MV-4-11 (cell line): ENCODE results near the gene OR5K2.

Experiments
- DNase-seq: peaks from one replicate; lab custom pipeline; 2025; lab: John Stamatoyannopoulos, UW

The OR5K2 gene

DNA sequence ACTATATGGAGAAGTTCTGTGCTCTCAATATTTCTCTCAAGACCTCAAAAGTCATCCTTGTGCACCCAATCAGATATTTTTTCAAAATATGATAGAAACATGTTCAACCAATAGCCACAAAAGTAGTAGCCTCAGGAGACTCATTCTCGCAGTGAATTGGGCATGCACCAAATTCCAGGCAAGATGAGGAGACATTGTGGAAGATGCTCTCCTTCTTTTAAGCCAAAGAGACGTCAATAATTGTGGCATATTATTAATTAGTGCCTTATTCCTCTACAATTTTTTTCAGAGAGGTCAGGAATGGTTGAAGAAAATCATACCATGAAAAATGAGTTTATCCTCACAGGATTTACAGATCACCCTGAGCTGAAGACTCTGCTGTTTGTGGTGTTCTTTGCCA is at the start of gene OR5K2:
TSS of gene OR5K2 (plus strand) at position 301 of the 400 bp plus-strand sequence. CDS start at position 301, 0 bp downstream.
- DNase-seq, result no peak

DNA sequence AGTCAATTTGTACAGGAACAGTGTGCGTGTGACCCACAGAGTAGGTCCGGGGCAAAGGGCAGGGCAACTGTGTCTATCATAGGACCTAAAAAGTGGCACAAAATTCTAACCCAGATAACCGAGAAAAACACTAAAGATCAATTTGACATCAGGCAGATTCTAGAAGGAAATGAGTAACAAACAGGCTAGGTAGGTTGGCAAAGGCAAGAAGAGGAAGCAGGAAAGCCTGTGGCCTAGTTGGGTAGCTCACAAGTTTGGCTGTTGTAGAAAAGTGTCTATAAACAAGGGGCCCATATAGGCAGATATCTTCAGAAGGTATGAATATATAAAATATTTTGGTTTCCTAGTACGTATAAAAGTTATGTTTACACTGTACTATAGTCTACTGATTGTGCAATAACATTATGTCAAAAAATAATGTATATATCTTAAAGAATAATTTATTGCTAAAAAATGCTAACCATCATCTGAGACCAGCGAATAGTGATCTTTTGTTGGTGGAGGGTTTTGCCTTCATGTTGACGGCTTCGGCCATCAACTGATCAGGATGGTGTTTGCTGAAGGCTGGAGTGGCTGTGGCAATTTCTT is 47.8 kb upstream of the OR5K2 start:
- DNase-seq, result peak; percentile 68

DNA sequence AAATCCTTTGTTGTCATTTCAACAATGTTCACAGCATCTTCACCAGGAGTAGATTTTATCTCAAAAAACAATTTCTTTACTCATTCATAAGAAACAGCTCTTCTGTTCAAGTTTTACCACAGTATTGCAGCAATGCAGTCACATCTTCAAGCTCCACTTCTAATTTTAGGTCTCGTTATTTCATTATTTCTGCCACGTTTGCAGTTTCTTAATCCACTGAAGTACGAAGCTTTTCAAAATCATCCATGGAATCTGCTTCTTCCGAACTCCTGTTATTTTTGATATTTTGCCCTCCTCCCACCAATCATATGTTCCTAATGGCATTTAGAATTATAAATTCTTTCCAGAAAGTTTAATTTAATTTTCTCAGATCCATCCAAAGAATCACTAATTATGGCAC is 47.1 kb upstream of the OR5K2 start:
- no peak for DNase-seq

DNA sequence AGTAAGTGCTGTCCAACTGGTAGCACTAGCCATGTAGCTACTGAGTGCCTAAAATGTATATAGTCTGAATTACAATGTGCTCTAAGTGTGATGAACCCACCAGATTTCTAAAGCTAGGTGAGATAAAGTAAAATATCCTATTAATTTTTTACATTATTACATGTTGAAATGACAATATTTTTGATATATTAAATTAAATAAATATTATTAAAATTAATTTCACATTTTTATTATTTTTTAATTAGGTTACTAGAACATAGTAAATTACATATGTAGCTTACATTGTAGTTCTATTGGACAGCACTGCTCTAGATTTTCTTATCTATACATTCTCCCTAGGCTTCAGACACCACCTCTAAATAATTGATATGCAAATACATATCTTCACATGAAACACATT is 43.7 kb upstream of the OR5K2 start:
- no peak for DNase-seq

DNA sequence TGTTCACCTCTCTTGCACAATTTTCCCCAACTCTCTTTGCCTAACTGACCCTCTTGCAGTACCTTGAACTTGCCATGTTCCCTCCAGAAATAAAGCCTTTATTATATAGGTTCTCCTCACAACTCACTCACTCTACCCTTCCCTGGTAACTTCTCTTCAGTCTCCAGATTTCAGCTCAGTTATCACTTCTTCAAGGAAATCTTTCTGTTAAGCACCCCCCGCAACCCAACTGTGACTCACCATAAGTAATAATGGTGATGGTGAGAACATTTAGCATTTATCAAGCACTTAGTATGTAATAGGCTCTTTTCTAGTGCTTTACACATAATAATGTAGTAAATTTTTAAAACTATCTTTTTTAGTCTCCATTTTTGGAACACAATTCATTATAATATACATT is 42.6 kb upstream of the OR5K2 start:
- peak; percentile 58 for DNase-seq

DNA sequence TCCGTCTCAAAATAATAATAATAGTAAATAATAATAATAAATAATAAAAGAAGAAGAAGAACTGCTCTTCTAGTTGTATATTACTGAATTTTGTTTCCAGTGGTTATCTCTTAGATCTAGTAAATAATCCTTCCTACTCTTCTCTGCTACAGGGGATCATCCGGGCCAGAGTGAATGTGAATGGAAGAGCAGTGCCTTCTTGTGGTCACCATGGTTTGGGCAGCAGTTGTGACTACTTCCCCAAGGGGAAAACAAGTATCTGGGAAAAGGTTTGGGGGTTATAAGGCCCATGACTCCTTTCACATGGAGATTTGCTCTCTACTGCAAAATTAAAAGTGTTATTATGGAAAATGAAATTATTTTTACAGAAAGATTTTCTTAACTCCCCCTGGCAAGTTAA is 39.9 kb upstream of the OR5K2 start:
- DNase-seq, result no peak

DNA sequence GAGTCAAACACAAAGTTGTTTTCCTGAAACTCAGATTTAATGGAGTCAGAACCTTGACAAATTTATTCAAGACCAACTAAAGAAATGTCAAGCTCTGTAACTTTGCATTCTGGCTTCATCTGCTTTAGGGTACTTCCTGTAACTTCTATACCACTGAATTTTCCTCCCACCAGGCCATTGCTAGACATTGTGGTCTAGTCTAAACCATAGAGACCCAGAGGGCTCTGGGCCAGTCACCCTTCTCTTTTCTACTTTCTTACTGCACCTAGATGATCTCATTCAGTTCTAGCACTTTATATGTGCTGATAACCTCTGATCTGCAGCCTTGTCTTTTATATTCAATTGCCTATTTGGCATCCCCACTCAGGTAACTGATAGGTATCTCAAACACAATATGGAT is 37.3 kb upstream of the OR5K2 start:
- peak; percentile 45 for DNase-seq

DNA sequence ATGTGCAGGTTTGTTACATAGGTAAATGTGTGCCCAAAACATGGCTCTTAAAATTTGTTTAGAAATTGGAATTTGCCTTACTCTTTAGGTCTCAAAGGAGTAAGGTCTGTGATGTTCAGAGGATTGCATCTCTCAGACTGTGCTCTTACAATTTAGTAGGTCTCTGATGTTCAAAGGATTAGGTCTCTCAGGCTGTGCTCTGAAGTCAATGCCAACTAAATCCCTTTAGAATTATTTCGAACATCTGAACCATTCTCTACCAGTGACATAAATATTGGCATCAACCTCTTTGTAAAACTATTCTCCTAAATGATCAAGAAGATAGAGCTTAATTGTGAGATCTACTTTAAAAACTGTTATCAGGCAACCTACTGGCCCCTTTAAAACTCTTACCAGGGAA is 34.6 kb upstream of the OR5K2 start, which contains the start of gene OR5K1:
TSS of gene OR5K1 (plus strand) at position 301 of the 400 bp plus-strand sequence. CDS start 6,376 bp downstream, outside the sequence.
- DNase-seq, result no peak

DNA sequence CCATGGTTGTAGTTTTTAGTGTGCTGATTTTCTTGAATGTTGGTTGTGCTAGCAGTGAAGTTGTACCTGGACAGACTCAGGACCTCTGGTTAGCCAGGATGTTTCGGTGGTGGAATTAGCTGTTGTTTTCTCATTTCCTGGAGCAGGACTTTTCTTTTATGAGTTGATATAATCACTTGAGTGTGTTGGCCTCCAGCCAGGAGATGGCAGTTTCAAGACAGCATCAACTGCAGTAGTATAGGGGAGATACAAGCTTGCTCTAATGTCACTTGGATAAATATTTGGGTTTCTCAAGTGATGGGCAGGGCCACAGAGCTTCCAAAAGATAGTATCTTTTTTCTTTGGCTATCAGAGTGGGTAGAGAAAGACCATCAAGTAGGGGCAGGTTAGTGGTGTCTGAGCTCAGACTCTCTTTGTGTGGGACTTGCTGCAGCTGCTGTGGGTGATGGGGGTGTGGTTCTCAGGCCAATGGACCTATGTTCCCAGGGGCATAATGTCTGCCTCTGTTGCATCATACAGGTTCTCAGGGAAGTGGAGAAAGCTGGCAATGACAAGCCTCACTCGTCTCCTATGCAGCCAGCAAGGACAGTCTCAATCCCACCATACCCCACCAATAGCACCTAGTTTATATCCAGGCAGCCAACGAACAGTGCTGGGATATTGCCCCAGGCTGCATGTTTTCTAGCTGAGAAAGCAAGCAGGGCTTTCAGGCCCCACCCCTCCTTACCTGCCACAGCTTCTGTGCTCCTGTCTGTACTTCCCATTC is 14.6 kb upstream of the OR5K2 start:
- DNase-seq, result no peak

DNA sequence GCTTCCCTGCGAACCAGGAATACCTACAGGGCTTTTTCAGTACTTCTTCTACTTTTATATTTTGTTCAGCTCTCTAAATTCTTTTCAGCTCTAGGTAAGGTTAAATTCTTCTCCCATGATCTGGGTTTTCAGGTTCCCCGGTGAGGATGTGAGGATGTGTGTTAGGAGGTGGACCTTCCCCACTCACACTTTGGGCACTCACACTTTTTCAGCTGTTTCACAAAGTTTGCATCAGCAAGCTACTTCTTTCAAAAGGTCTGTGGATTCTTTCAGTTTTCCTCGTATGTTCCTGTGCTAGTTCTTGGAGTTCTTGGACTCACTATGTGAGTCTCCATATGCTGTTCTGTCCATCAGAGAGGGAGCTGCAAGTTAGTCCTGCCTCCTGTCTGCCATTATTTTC is 13.9 kb upstream of the OR5K2 start:
- no peak for DNase-seq

DNA sequence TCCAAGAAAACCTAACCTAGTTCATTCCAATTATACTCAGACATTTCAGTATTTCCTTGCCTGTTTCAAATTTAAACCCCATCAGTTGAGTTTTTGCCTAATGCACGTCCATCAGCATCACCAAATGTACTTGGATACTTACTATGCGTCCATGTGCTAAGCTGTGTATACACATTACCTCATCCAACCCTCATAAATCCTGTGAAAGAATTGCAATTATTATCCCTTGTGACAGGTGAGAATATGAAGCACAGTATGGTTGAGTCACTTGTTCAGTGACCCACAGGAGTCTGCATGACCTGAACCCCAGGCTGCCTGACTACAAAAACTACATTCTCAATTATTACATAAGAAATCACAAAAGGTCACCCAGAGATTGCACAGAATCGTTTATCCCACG is 2.5 kb downstream of the OR5K2 start:
- no peak for DNase-seq

DNA sequence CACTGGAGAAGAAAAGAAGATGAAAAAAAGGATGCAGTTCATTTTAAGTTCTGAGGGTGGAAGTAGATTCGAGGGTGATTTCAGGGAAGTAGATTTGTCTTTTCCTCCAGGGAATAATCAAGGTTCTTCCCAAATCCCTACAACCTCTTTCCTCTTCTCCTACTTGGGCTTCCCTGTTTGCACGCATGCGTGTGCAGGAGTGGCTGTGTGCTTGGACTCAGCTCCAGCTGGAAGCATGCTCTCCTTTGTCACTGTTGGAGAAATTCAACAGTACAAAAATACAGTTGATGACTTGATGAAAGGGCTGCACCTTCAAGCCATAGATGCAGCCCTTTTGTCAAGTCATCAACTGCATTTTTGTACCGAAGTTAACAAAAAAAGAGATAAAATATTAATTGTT is 3.8 kb downstream of the OR5K2 start:
- no peak for DNase-seq

DNA sequence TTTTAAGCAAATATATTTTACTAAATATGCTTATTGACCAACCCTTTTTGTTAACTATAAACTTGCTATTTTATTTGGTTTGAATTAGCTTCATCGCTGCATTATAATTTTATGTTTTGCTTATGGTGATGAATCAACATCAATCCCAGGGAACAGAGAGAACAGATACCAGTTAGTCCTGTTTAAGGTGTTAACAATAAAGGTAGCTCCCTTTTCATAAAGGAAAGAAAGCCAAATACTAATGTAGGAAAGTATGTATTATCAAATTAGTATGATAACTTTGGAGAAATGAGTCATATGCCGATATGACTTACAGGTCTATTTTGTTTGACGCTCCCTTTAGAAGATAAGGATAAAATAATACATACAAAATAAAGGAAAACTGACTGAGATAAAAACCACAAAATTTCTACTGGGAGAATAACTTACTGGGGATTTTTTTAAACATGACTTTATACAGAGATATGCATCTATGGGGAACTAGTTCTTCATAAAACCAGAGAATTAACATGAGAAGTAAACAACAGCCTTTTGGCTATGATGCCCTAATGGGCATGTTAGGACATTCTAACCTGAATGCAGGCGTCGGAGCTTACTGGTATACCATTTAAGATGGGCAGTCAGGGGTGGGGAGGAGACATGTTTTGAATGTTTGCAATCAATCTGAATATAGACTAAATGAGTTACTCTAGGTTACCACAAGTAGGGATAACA is 4.5 kb downstream of the OR5K2 start:
- no peak for DNase-seq

DNA sequence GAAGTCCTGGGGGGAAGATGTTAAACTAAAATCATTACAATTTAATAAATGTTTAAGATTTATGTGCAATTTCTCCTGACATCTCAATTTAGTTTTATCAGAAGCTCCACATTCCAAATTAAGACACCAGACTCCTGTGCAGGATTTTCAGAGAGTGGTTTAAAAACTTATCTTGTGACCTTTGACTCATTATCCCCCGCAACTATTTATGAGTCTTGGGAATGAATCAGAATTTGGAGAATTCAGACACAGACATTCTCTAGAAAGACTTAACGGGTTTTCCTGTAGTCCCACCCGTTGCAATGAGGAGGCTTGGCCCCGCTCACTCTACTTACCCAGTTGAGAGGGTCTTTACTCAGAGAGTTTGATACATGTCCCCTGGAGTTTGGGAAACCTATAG is 7.1 kb downstream of the OR5K2 start:
- no peak for DNase-seq

DNA sequence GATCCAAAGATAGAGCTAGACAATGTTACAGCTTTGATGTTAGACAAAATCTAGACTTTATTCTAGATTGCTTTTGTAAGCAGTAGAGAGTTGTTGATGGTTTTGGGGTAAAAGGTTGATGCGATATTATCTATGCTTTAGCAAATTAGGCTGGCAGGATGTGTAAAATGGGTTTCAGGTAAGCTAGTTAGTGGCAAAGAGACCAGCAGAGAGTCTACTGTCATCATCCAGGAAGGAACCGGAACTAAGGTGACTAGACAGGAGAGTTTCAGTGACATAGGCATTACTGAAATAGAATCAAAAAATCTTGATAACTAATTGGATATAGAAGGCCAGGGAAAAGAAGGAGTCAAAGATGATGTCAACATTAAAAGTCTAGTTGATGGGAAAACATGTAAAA is 11.1 kb downstream of the OR5K2 start:
- no peak for DNase-seq

DNA sequence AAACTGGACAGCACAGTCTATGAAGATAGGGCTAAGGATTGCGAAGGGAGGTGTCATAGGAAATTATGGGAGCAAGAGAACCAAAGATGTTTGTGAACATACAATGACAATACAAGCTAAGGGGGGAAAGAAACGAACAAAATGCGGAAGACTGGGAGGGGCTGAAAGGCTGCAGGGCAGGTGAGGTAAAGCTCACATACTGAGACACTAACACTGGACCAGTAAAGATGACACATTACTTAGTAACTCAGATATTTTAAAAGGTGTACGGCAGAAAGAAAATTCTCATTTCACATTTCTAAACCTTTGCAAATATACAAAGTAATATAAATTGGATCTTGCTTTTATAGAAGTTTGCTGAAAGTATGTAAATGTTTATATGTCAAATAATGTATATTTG is 15.1 kb downstream of the OR5K2 start:
- DNase-seq, result no peak

DNA sequence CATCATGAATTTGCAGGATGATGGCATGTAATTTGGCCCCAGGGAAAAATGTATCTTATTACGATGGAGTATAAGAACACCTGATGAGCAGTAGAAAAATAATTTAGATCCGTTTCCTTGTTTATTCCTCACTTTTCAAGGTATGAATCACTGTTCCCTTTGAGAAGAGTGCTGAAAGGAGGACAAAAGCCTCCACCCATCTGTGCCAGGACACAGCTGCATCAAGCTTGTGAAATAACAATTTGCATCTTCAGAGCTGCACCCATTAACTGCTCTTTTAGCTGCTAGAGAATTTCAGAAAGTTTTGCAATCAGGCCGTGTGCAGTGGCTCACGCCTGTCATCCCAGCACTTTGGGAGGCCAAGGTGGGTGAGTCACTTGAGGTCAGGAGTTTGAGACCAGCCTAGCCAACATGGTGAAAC is 15.6 kb downstream of the OR5K2 start:
- DNase-seq, result peak; percentile 96

DNA sequence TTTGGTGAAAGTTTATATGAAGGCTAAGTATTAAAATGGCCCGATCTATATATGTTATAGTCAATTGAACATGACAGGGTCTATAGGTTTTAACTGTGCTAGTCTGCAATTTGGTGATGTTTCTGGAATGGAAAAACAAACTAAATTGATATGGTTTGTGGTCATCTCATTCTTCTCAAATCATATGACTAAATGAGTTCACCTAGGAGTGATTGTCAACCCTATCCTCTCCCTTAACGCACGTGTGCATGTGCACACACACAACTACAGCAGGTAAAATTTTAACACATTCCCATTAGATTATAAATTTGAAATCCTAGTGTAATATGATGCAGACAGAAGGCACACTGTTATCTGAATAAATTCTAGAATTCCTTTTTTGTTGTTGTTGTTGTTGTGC is 16.3 kb downstream of the OR5K2 start:
- DNase-seq, result no peak

DNA sequence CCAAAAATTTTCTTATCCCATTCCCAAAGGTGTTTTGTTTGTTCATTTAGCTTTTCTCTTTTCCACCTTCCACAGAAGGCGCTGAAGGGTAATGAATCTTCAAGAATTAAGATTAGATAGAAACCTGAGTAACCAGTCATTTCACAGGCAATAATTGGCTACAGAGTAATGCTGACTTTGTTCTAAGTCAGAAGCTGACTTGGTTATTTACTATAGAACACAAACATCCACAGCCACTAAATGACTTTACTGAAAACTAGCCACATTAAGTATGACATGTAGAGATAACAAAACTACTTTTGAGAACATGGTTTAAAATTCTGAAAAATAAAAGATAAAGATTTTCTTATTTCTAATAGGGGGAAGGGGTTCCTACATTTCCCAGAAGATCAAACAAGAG is 17.5 kb downstream of the OR5K2 start:
- no peak for DNase-seq

DNA sequence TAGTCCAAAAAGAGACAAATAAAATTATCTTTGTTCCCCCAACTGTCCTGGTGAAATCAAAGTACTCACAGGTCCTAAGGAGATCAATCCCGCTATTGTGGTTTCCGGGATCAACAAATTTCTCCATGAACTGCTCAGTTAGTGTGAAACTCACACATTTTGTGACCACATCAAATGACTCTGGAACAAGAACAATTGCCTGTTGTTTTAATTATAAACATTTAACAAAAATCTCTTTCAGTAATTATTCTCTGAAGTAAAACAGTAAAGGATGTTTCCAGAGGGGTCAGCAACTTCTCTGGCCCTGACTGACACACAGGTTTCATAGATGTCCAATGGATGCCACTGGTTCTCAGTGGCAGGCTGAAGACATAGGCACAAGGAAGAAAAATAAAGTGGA is 21.3 kb downstream of the OR5K2 start:
- DNase-seq, result no peak

DNA sequence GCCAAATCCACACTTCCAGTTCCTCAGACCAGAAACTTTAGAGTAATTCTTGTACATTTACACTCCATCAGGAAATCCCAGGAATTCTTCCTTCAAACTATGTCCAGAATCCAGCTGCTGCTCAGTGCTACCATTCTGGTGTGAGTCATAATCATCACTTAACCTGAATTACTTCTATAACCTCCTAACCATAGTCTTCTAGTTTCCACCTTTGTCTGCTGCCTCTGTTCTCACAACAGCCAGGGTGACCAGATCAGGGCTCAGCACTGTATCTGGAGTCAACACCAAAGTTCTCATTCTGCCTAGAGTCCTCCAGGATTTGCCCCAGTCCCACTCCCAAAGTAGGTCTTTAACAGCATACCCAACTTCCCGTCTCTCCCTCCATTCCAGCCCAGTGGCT is 21.9 kb downstream of the OR5K2 start:
- DNase-seq, result no peak

DNA sequence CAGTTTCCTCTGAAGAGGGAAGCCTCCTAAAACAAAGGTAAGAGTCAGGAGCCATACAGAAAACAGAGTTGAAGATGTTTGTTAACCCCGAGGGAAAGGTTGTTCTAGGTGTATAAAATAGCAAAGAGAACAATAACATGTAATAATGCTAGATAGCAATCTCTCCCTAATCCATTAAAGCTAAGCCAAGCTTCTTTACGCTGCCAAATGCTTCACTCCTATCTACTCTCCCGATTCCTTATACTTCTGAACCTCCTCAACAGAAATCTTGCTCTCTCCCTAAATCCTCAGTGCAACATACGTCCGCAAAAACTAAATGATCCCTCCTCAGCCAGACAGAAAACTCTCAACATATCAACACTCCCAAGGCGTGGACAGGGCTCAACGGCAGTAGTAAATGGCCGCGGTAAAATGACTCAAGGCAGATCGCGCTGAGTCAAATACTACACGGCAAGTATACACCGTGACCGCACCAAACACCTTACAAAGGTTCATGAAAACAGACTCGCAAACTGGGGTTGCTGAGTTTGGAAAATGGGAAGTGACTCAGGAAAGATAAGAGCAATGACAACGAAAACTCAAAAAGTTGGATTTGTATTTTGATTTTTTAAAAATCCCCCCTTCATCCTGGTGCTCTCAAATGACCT is 24.5 kb downstream of the OR5K2 start:
- no peak for DNase-seq
